Gastroesophageal sphincter (tissue), 3 donors: ENCODE results near the gene FAM117A.

Experiments
- EP300 ChIP-seq: sonication (generic); formaldehyde crosslinking; IDR thresholded peaks from one replicate; pipeline ENCODE4 v1.6.1; 2017; ENCODE audit warnings: antibody characterized with exemption, mild to moderate bottlenecking
- POLR2A ChIP-seq, 2 donors: fragments of 450-650 bp; IDR thresholded peaks; one replicate each; pipeline ENCODE4 v1.6.1; 2017; ENCODE audit warnings: antibody characterized with exemption in 2 of 2, mild to moderate bottlenecking in 2 of 2, moderate library complexity in 1 of 2
- POLR2AphosphoS5 ChIP-seq: sonication (generic); formaldehyde crosslinking; IDR thresholded peaks from one replicate; pipeline ENCODE4 v1.6.1; 2017; ENCODE audit warnings: antibody characterized with exemption
- TF ChIP-seq, protein P1 (sequence below), 4 experiments: fragments of 200-600 bp in 2 of 4; fragments of 450-650 bp in 2 of 4; sonication (generic) in 1 of 4; IDR thresholded peaks; one replicate each; pipeline ENCODE4 v1.5.1; 2017 to 2019; ENCODE audit warnings: antibody characterized with exemption in 4 of 4, mild to moderate bottlenecking in 2 of 4, moderate library complexity in 2 of 4

- TF ChIP-seq, protein P1, sequence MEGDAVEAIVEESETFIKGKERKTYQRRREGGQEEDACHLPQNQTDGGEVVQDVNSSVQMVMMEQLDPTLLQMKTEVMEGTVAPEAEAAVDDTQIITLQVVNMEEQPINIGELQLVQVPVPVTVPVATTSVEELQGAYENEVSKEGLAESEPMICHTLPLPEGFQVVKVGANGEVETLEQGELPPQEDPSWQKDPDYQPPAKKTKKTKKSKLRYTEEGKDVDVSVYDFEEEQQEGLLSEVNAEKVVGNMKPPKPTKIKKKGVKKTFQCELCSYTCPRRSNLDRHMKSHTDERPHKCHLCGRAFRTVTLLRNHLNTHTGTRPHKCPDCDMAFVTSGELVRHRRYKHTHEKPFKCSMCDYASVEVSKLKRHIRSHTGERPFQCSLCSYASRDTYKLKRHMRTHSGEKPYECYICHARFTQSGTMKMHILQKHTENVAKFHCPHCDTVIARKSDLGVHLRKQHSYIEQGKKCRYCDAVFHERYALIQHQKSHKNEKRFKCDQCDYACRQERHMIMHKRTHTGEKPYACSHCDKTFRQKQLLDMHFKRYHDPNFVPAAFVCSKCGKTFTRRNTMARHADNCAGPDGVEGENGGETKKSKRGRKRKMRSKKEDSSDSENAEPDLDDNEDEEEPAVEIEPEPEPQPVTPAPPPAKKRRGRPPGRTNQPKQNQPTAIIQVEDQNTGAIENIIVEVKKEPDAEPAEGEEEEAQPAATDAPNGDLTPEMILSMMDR (IDR thresholded peaks at IDR 0.05), result no peak
- TF ChIP-seq EP300 (no peak), POLR2A (IDR thresholded peaks at IDR 0.05) (no peak), POLR2AphosphoS5 (no peak)
Observed at GRCh38 chr17:49707246-49707607, 56.7 kb downstream of the FAM117A start.
